ENCODE data around the gene TULP1.

GRCh38 chr6:35558571-35558970 is 45.9 kb upstream of the TULP1 start:
- no peak for TF ChIP-seq POLR2A (IDR thresholded peaks at IDR 0.05)
- no peak for TF ChIP-seq CTCF (IDR thresholded peaks at IDR 0.05)
